Endothelial cell of umbilical vein (primary cell): ENCODE data around the gene HCFC1R1. TPM values are rescaled to one million over a fixed set of nuclear protein-coding genes. Genes with fewer than 3 reads are reported as not detected.

Source experiments
- BruUV-seq: library from RNA; stranded (reverse); fragments of 400-500 nt; replicated peaks from 2 replicates; lab custom pipeline; 2021; lab: Mats Ljungman, UMichigan
- CTCF ChIA-PET: fragments of 300-600, 350-600 bp; sonication (Branson Sonifier 250); formaldehyde crosslinking; loops from one replicate; lab custom pipeline; 2021; ENCODE audit warnings: antibody characterized with exemption, inconsistent platforms; lab: Charles Lee
- POLR2A ChIA-PET: fragments of 300-600, 350-600 bp; sonication (Branson Sonifier 250); formaldehyde crosslinking; loops from one replicate; lab custom pipeline; 2021; ENCODE audit warnings: antibody characterized with exemption, inconsistent platforms; lab: Charles Lee
- DNase-seq: peaks from one replicate; pipeline ENCODE4 v3.0.0-alpha.2; 2011; ENCODE audit warnings: low read depth, low spot score
- FAIRE-seq: peaks from 2 replicates; lab custom pipeline; 2011; peaks lifted over from hg19 to GRCh38; lab: Jason Lieb, UNC
- H2AFZ ChIP-seq: 2 replicates; pipeline ENCODE4 v1.6.0; 2012; ENCODE audit warnings: low read depth, low read length, control low read depth, inconsistent platforms
- H3K27ac ChIP-seq: 2 replicates; pipeline ENCODE4 v1.5.1; 2011; ENCODE audit warnings: low read depth, mild to moderate bottlenecking, control low read depth, low read length, moderate library complexity; ENCODE audit not compliant: insufficient read depth
- H3K27me3 ChIP-seq, 2 experiments: 2 replicates each; pipeline versions ENCODE4 v1.6.0 to v1.6.1; 2011; ENCODE audit warnings: low read length in 2 of 2, mixed read lengths in 1 of 2; ENCODE audit not compliant: control insufficient read depth in 2 of 2, insufficient read depth in 2 of 2
- H3K36me3 ChIP-seq, 2 experiments: 2 replicates in 1 of 2; 3 replicates in 1 of 2; pipeline ENCODE4 v1.5.1; 2011; ENCODE audit warnings: low read length in 2 of 2, mild to moderate bottlenecking in 1 of 2, moderate library complexity in 1 of 2; ENCODE audit not compliant: control insufficient read depth in 2 of 2, insufficient read depth in 2 of 2; ENCODE audit errors: extremely low read depth in 1 of 2
- H3K4me1 ChIP-seq: 3 replicates; pipeline ENCODE4 v1.5.1; 2011; ENCODE audit warnings: mild to moderate bottlenecking, low read length; ENCODE audit not compliant: control insufficient read depth, insufficient read depth; ENCODE audit errors: extremely low read depth
- H3K4me2 ChIP-seq: 2 replicates; pipeline ENCODE4 v1.6.1; 2011; ENCODE audit warnings: low read length, control low read depth, mixed read lengths; ENCODE audit not compliant: insufficient read depth
- H3K4me3 ChIP-seq, 3 experiments: fragments of 200-600 bp in 1 of 3; sonication (generic), shearing (Covaris generic) in 1 of 3; replicated peaks in 1 of 3; 2 replicates each; pipeline ENCODE4 v1.5.1; 2011 to 2016; ENCODE audit warnings: control low read depth in 3 of 3, low read length in 3 of 3, mild to moderate bottlenecking in 2 of 3, inconsistent platforms in 1 of 3, low read depth in 1 of 3, moderate library complexity in 1 of 3; ENCODE audit not compliant: insufficient read depth in 1 of 3
- H3K79me2 ChIP-seq: 2 replicates; pipeline ENCODE4 v1.6.0; 2012; ENCODE audit warnings: low read length, inconsistent platforms; ENCODE audit not compliant: control insufficient read depth, insufficient read depth
- H3K9ac ChIP-seq: replicated peaks from 2 replicates; pipeline ENCODE3; 2011; ENCODE audit warnings: low read length, control low read depth; ENCODE audit not compliant: insufficient read depth; ENCODE audit errors: extremely low read depth
- H3K9me1 ChIP-seq: replicated peaks from 3 replicates; pipeline ENCODE4 v1.6.0; 2011; ENCODE audit warnings: mild to moderate bottlenecking, low read length; ENCODE audit not compliant: control insufficient read depth, insufficient read depth; ENCODE audit errors: extremely low read depth
- H3K9me3 ChIP-seq: replicated peaks from 2 replicates; pipeline ENCODE4 v1.5.1; 2012; ENCODE audit warnings: low read length, inconsistent platforms; ENCODE audit not compliant: control insufficient read depth, insufficient read depth
- H4K20me1 ChIP-seq: replicated peaks from 2 replicates; pipeline ENCODE3; 2011; ENCODE audit warnings: mild to moderate bottlenecking, low read length; ENCODE audit not compliant: control insufficient read depth, insufficient read depth; ENCODE audit errors: extremely low read depth
- CTCF ChIP-seq, 2 donors: IDR thresholded peaks; 1 replicate in 1 of 2; 2 replicates in 1 of 2; pipeline ENCODE4 v1.5.1; 2011; ENCODE audit warnings: low read length in 2 of 2, mild to moderate bottlenecking in 2 of 2, moderate library complexity in 2 of 2, control low read depth in 1 of 2, inconsistent platforms in 1 of 2, low read depth in 1 of 2; ENCODE audit not compliant: insufficient read depth in 1 of 2; ENCODE audit errors: extremely low read depth in 1 of 2
- EZH2 ChIP-seq: IDR thresholded peaks from 2 replicates; pipeline ENCODE4 v1.6.1; 2012; ENCODE audit warnings: borderline replicate concordance, low read depth, mild to moderate bottlenecking, moderate library complexity, low read length, inconsistent platforms; ENCODE audit not compliant: severe bottlenecking
- FOS ChIP-seq: IDR thresholded peaks from 2 replicates; pipeline ENCODE4 v1.6.1; 2011; ENCODE audit warnings: mild to moderate bottlenecking, low read length, moderate library complexity, borderline replicate concordance; ENCODE audit not compliant: insufficient read depth
- GATA2 ChIP-seq: IDR thresholded peaks from 2 replicates; pipeline ENCODE4 v1.7.0; 2011; ENCODE audit warnings: low read depth, mild to moderate bottlenecking, moderate library complexity, mixed read lengths, low read length; ENCODE audit not compliant: insufficient read length, insufficient read depth
- JUN ChIP-seq: IDR thresholded peaks from 2 replicates; pipeline ENCODE4 v1.6.1; 2011; ENCODE audit warnings: borderline replicate concordance, low read depth; ENCODE audit not compliant: insufficient read length, insufficient read depth
- MAX ChIP-seq: IDR thresholded peaks from 2 replicates; pipeline ENCODE4 v1.6.1; 2011; ENCODE audit not compliant: insufficient read depth, insufficient read length
- MYC ChIP-seq: IDR thresholded peaks from one replicate; pipeline ENCODE4 v1.6.1; 2011; ENCODE audit warnings: mild to moderate bottlenecking, low read depth, low read length
- POLR2A ChIP-seq: IDR thresholded peaks from 2 replicates; pipeline ENCODE4 v1.6.1; 2012; ENCODE audit warnings: low read depth, mild to moderate bottlenecking, control low read depth, low read length
- POLR2AphosphoS5 ChIP-seq: IDR thresholded peaks from 2 replicates; pipeline ENCODE4 v1.6.1; 2012; ENCODE audit warnings: low read depth, mild to moderate bottlenecking, control low read depth, low read length, moderate library complexity; ENCODE audit not compliant: insufficient read depth
- dilution Hi-C: fragments of 300-500 bp; cut with MboI; formaldehyde crosslinking; loops from one replicate; pipeline ENCODE4 v1.15.0; 2019; ENCODE audit warnings: low sequenced_read_pairs; ENCODE audit not compliant: extremely low pct_ligation_motif_present
- intact Hi-C: fragments of 100-400 bp; cut with micrococcal nuclease; formaldehyde crosslinking; loops from one replicate; pipeline ENCODE4 v1.10.0; 2022
- polyA plus RNA-seq, 4 experiments: library from polyadenylated mRNA; depleted of rRNA in 3 of 4; stranded (reverse) in 3 of 4; unstranded in 1 of 4; fragments of >200 nt; gene quantifications; 2 replicates each; pipeline versions ENCODE4 v1.2.1 to v1.2.3, GENCODE V29; 2011 to 2012; ENCODE audit warnings: missing spikeins in 1 of 4
- total RNA-seq: library from RNA; stranded (reverse); gene quantifications from 2 replicates; pipeline ENCODE4 v1.2.3, GENCODE V29; 2021

HCFC1R1 gene
- total and polyA plus RNA-seq, 2 donors (not counting 3 experiments of a cell fraction or from before 2014, with no cell fraction given) = 28.7 to 49.3 TPM

- no peak for TF ChIP-seq JUN
- TF ChIP-seq POLR2AphosphoS5 = no peak
- TF ChIP-seq GATA2 = no peak
- TF ChIP-seq MYC = no peak
- TF ChIP-seq POLR2A = no peak
- no peak for TF ChIP-seq MAX
- Histone ChIP-seq H4K20me1 (no peaks in the 10 kb centered on the region), H3K36me3 (peaks cover 0 to 9% of the 10 kb centered on the region in 2 experiments), H2AFZ (no peak overlapping the region), H3K9ac (no peak overlapping the region), H3K9me3 (no peaks in the 10 kb centered on the region), H3K4me1 (peaks cover 17% of the 10 kb centered on the region), H3K4me2 (no peak overlapping the region), H3K9me1 (no peaks in the 10 kb centered on the region), H3K27me3 (peaks cover 20 to 22% of the 10 kb centered on the region in 2 experiments), H3K27ac (no peak overlapping the region), H3K4me3 (no peak overlapping the region), H3K79me2 (peaks cover 2% of the 10 kb centered on the region)
- ChIA-PET CTCF (interaction anchor here (1.4 to 8.8 kb wide), 4 partner anchors 18 to 141 kb away, joined by 8 to 200 read pairs (median 53); partner anchors contain the start of gene MMP25), POLR2A (no interaction called here)
- BruUV-seq = no TSS peak
- intact Hi-C loops (no loop called here), dilution Hi-C loops (no loop called here)
- DNase-seq = no peak
- FAIRE-seq = no peak
Observed at GRCh38 chr16:3026609-3027488, 3.1 kb upstream of the HCFC1R1 start.

GRCh38 chr16:3026003-3026378, 2.2 kb upstream of the HCFC1R1 start:
- intact Hi-C loops = no loop called here
- no peak for TF ChIP-seq MAX
- TF ChIP-seq MYC = no peak
- no peak for TF ChIP-seq FOS
- TF ChIP-seq POLR2A = no peak
- TF ChIP-seq GATA2 = no peak
- no peak for TF ChIP-seq POLR2AphosphoS5
- no peak for TF ChIP-seq JUN
- no peak for TF ChIP-seq CTCF (IDR thresholded peaks at IDR 0.05; ENCODE audit: extremely low read depth in 1 of 2, insufficient read depth in 1 of 2, low read depth in 1 of 2, low read length in 2 of 2)
- TF ChIP-seq EZH2 = no peak
- H4K20me1 ChIP-seq = no peaks in the 10 kb centered on the region
- H3K4me3 ChIP-seq = no peak overlapping the region
- H3K27me3 ChIP-seq = peaks cover 20 to 22% of the 10 kb centered on the region in 2 experiments
- FAIRE-seq (no peak), DNase-seq (no peak)
- POLR2A ChIA-PET = no interaction called here
- no peak overlapping the region for H2AFZ ChIP-seq
- CTCF ChIA-PET = interaction anchor here (1.3 to 1.5 kb wide), 2 partner anchors 8 to 104 kb away, joined by 3 to 5 read pairs; no protein-coding TSS in a partner anchor
- no TSS peak for BruUV-seq
- peaks cover 0 to 9% of the 10 kb centered on the region in 2 experiments for H3K36me3 ChIP-seq
- no peak overlapping the region for H3K9ac ChIP-seq
- no peaks in the 10 kb centered on the region for H3K9me3 ChIP-seq
- no peaks in the 10 kb centered on the region for H3K9me1 ChIP-seq
- no peak overlapping the region for H3K4me2 ChIP-seq
- H3K4me1 ChIP-seq = peaks cover 18% of the 10 kb centered on the region
- H3K27ac ChIP-seq = no peak overlapping the region
- peaks cover 2% of the 10 kb centered on the region for H3K79me2 ChIP-seq
- dilution Hi-C loops = no loop called here
